ENCODE measurements around the gene ATP2A2. TPM values are rescaled to one million over a fixed set of nuclear protein-coding genes. Genes with fewer than 3 reads are reported as not detected.

The ATP2A2 gene
- total and polyA plus RNA-seq, 8 donors: 118 to 258 (median 143) TPM

GRCh38 chr12:110347767-110348166, 66.7 kb downstream of the ATP2A2 start:
- no peaks in the 10 kb centered on the region for H3K9me3 ChIP-seq
- H3K36me3 ChIP-seq: peaks cover 8 to 89% of the 10 kb centered on the region in 2 donors
- TF ChIP-seq, protein P1, sequence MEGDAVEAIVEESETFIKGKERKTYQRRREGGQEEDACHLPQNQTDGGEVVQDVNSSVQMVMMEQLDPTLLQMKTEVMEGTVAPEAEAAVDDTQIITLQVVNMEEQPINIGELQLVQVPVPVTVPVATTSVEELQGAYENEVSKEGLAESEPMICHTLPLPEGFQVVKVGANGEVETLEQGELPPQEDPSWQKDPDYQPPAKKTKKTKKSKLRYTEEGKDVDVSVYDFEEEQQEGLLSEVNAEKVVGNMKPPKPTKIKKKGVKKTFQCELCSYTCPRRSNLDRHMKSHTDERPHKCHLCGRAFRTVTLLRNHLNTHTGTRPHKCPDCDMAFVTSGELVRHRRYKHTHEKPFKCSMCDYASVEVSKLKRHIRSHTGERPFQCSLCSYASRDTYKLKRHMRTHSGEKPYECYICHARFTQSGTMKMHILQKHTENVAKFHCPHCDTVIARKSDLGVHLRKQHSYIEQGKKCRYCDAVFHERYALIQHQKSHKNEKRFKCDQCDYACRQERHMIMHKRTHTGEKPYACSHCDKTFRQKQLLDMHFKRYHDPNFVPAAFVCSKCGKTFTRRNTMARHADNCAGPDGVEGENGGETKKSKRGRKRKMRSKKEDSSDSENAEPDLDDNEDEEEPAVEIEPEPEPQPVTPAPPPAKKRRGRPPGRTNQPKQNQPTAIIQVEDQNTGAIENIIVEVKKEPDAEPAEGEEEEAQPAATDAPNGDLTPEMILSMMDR (IDR thresholded peaks at IDR 0.05): no peak

GRCh38 chr12:110348431-110349059, 67.5 kb downstream of the ATP2A2 start:
- intact Hi-C loops (cut with DNase I): no loop called here
- Histone ChIP-seq H3K9me3 (no peaks in the 10 kb centered on the region), H3K27ac (no peak overlapping the region), H3K27me3 (no peaks in the 10 kb centered on the region), H3K4me1 (peaks cover 0 to 30% of the 10 kb centered on the region in 2 donors), H3K36me3 (peaks cover 8 to 82% of the 10 kb centered on the region in 2 donors), H3K4me3 (no peak overlapping the region)
- DNase-seq (no peak), ATAC-seq (no peak)
- TF ChIP-seq, protein P1 (IDR thresholded peaks at IDR 0.05): no peak

More at GRCh38 chr12:110347767-110348166, 66.7 kb downstream of the ATP2A2 start:
- Histone ChIP-seq H3K27me3 (no peaks in the 10 kb centered on the region), H3K4me1 (peaks cover 0 to 24% of the 10 kb centered on the region in 2 donors), H3K4me3 (no peak overlapping the region), H3K27ac (no peak overlapping the region)
- no peak for ATAC-seq
- no peak for DNase-seq
- intact Hi-C loops (cut with DNase I): no loop called here

- TF ChIP-seq, protein P1 (IDR thresholded peaks at IDR 0.05): no peak
- Histone ChIP-seq H3K4me1 (peaks cover 0 to 34% of the 10 kb centered on the region in 2 donors), H3K27ac (peak overlapping the region in 1 of 2 donors; percentile 33), H3K9me3 (no peaks in the 10 kb centered on the region), H3K4me3 (no peak overlapping the region), H3K36me3 (peaks cover 8 to 76% of the 10 kb centered on the region in 2 donors), H3K27me3 (no peaks in the 10 kb centered on the region)
- no peak for DNase-seq
- intact Hi-C loops (cut with DNase I): no loop called here
- ATAC-seq: no peak
Measured at GRCh38 chr12:110349096-110349495, 68.0 kb downstream of the ATP2A2 start.

- peak; percentile 11 for ATAC-seq
- no peak for DNase-seq
- H3K36me3 ChIP-seq: peaks cover 8 to 71% of the 10 kb centered on the region in 2 donors
- TF ChIP-seq, protein P1 (IDR thresholded peaks at IDR 0.05): no peak
- intact Hi-C loops (cut with DNase I): no loop called here
- H3K4me3 ChIP-seq: no peak overlapping the region
- no peaks in the 10 kb centered on the region for H3K27me3 ChIP-seq
- peak overlapping the region in 1 of 2 donors; percentile 33 for H3K27ac ChIP-seq
- no peaks in the 10 kb centered on the region for H3K9me3 ChIP-seq
- H3K4me1 ChIP-seq: peaks cover 0 to 34% of the 10 kb centered on the region in 2 donors
Measured at GRCh38 chr12:110349514-110350151, 68.6 kb downstream of the ATP2A2 start.

DNA sequence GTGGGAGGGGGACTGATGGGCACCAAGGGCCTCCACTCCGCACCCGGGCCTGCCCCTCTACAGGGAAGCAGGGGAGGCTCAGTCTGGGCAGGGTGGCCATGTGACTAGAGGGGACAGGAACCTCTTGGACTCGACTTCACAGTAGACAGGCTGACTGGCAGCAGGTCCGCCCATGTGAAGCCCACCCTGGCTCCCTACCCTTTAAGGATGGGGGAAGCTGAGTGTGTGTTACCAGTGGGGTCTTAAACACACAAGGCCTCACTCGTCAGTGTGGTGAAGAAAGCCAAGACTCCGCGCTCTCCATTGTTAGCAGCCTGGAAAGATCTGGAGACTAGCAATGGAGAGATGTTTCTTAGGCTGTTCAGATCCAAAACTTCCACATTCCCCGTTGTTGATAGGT, 70.1 kb downstream of the ATP2A2 start:
- Histone ChIP-seq H3K36me3 (peaks cover 5 to 56% of the 10 kb centered on the region in 2 donors), H3K27ac (no peak overlapping the region), H3K27me3 (no peaks in the 10 kb centered on the region), H3K9me3 (no peaks in the 10 kb centered on the region), H3K4me1 (peaks cover 0 to 24% of the 10 kb centered on the region in 2 donors), H3K4me3 (no peak overlapping the region)
- DNase-seq (no peak), ATAC-seq (no peak)
- TF ChIP-seq, protein P1 (IDR thresholded peaks at IDR 0.05): no peak
- intact Hi-C loops (cut with DNase I): no loop called here
